IMR-90 (cell line): Measurements from ENCODE around the gene ECSCR. TPM values are rescaled to one million over a fixed set of nuclear protein-coding genes. Genes with fewer than 3 reads are reported as not detected.

Experiments
- CEBPB ChIP-seq: IDR thresholded peaks from 2 replicates; pipeline ENCODE4 v1.6.1; 2012; ENCODE audit warnings: low read depth, low read length, improper control_type of control experiment
- CHD1 ChIP-seq: IDR thresholded peaks from 2 replicates; pipeline ENCODE4 v1.6.1; 2012; ENCODE audit warnings: low read depth, low read length, improper control_type of control experiment
- MAZ ChIP-seq: IDR thresholded peaks from 2 replicates; pipeline ENCODE4 v1.6.1; 2012; ENCODE audit warnings: low read depth, mild to moderate bottlenecking, low read length, improper control_type of control experiment, moderate library complexity, borderline replicate concordance
- MXI1 ChIP-seq: IDR thresholded peaks from 2 replicates; pipeline ENCODE4 v1.6.1; 2012; ENCODE audit warnings: low read depth, mild to moderate bottlenecking, low read length, moderate library complexity, borderline replicate concordance
- RCOR1 ChIP-seq: IDR thresholded peaks from 2 replicates; pipeline ENCODE4 v1.6.1; 2012; ENCODE audit warnings: mild to moderate bottlenecking, low read length, improper control_type of control experiment; ENCODE audit not compliant: insufficient replicate concordance
- SMC3 ChIP-seq: fragments of 150-350 bp; IDR thresholded peaks from 2 replicates; pipeline ENCODE4 v1.6.1; 2016; ENCODE audit warnings: low read depth, mild to moderate bottlenecking, antibody characterized with exemption, low read length, moderate library complexity
- polyA plus RNA-seq, 3 experiments: library from polyadenylated mRNA; depleted of rRNA; stranded (reverse); fragments of >200 nt; gene quantifications; 2 replicates each; pipeline ENCODE4 v1.2.3, GENCODE V29; 2012; ENCODE audit warnings: low replicate concordance in 1 of 3
- total RNA-seq: library from RNA; depleted of rRNA; stranded (reverse); fragments of >200 nt; gene quantifications from 2 replicates; pipeline ENCODE4 v1.2.3, GENCODE V29; 2012
- TF ChIP-seq, protein P1 (sequence below): fragments of 150-350 bp; IDR thresholded peaks from 2 replicates; pipeline ENCODE4 v1.6.1; 2017; ENCODE audit warnings: mild to moderate bottlenecking, antibody characterized with exemption, low read length, low read depth

The ECSCR gene
- total and polyA plus RNA-seq, 2 of the 4 experiments (the other 2 are of a cell fraction): 3.6 to 3.9 TPM

DNA sequence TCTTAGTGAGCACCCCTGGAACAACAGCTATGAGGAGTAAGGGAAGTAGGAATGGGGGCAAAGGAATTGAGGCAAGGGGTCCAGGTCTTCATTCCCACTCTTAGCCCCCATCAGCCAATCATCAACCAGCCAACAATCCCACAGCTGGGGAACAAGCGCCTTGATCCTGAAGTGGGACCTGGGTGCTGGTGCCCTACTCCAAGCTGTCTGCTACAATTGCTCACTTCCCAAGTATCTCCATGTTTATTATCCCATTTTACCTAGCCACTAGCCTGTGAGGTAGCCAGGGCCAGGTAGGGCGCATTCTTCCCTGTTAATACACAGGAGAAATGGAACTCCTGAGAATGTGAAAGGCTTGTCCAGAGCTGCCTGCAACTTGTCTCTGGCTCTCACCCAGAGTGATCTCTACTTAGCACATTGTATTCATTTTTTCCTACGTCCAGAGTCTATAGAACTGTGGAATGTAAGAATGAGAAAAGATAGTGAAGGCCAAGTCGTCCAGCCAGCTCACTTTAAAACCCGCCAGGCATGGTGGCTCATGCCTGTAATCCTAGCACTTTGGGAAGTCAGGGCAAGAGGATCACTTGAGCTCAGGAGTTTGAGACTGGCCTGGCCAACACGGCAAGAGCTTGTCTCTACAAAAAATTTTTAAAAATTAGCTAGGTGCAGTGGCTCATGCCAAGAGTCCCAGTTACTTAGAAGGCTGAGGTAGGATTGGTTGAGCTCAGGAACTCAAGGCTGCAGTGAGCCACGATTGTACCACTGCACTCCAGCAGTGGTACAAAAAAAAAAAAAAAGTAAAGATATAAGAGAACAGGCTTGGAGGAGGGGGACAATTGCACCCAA, 17.0 kb downstream of the ECSCR start (continued):
- TF ChIP-seq, protein P1, sequence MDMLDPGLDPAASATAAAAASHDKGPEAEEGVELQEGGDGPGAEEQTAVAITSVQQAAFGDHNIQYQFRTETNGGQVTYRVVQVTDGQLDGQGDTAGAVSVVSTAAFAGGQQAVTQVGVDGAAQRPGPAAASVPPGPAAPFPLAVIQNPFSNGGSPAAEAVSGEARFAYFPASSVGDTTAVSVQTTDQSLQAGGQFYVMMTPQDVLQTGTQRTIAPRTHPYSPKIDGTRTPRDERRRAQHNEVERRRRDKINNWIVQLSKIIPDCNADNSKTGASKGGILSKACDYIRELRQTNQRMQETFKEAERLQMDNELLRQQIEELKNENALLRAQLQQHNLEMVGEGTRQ: no peak
- no peak for TF ChIP-seq RCOR1
- TF ChIP-seq MAZ: no peak
- no peak for TF ChIP-seq MXI1
- no peak for TF ChIP-seq CEBPB
- no peak for TF ChIP-seq SMC3
- no peak for TF ChIP-seq CHD1
